Pancreas (tissue), 10 donors: ENCODE data around the gene MAD1L1. TPM values are rescaled to one million over a fixed set of nuclear protein-coding genes. Genes with fewer than 3 reads are reported as not detected.
A peak's percentile ranks its signal among the peaks of the same experiment; 100 is the strongest.

Source experiments
- ATAC-seq, 4 donors: fragments of 200-7000 bp; cut with Tn5 transposase; one replicate each; pipeline versions ENCODE4 v1.8.0 to v1.9.1; 2020; ENCODE audit warnings: mild to moderate bottlenecking in 4 of 4, moderate library complexity in 4 of 4
- DNase-seq, 6 donors: peaks; one replicate each; pipeline ENCODE4 v3.0.0-alpha.2; 2020
- FAIRE-seq: peaks from 2 replicates; lab custom pipeline; 2012; peaks lifted over from hg19 to GRCh38; lab: Jason Lieb, UNC
- H3K27ac ChIP-seq, 4 donors: fragments of 200-600 bp; sonication (generic); 1 replicate in 3 of 4; 2 replicates in 1 of 4; pipeline versions ENCODE4 v1.5.0 to v1.8.0; 2020
- H3K27me3 ChIP-seq, 4 donors: fragments of 200-600 bp; one replicate each; pipeline ENCODE4 v1.8.0; 2021
- H3K36me3 ChIP-seq, 3 donors: fragments of 200-600 bp; sonication (generic) in 1 of 3; one replicate each; pipeline versions ENCODE4 v1.5.0 to v1.8.0; 2020 to 2021
- H3K4me1 ChIP-seq, 3 donors: fragments of 200-600 bp; one replicate each; pipeline ENCODE4 v1.8.0; 2021
- H3K4me3 ChIP-seq, 4 donors: fragments of 200-600 bp; sonication (generic) in 2 of 4; one replicate each; pipeline versions ENCODE4 v1.5.0 to v1.8.0; 2020 to 2021
- H3K9me3 ChIP-seq, 4 donors: fragments of 200-600 bp; one replicate each; pipeline ENCODE4 v1.8.0; 2021
- CTCF ChIP-seq, 4 donors: fragments of 200-600 bp; sonication (generic) in 3 of 4; IDR thresholded peaks; one replicate each; pipeline versions ENCODE4 v1.5.0 to v1.8.0; 2021; ENCODE audit warnings: antibody characterized with exemption in 4 of 4
- WGBS, 2 donors: extraction: QIAGEN DNeasy Blood & Tissue Kit; methylation state at CpG; one replicate each; pipeline ENCODE4 v1.1.7; 2013; 5-methylcytosine and 5-hydroxymethylcytosine counted together
- intact Hi-C, 3 donors: fragments of 100-400 bp; cut with DNase I; formaldehyde crosslinking; loops; one replicate each; pipeline versions ENCODE4 v1.11.1 to v1.14.2; 2022
- polyA plus RNA-seq, 2 donors: library from polyadenylated mRNA; stranded (reverse); fragments of 200-250 nt; gene quantifications; one replicate each; pipeline ENCODE4 v1.2.3, GENCODE V29; 2013
- total RNA-seq, 6 donors: library from RNA; stranded (reverse); fragmentation: NEBNext Ultra II Directional in 4 of 6; extraction: Animal tissue kit (Norgen Biotek cat#: 25700) in 4 of 6; gene quantifications; one replicate each; pipeline versions ENCODE4 v1.2.1 to v1.2.4, GENCODE V29; 2021 to 2023
- donor health status: healthy with polysubstance abuse.
- donor health status: DM: no; HTN: no; CAD: no; lungs with moderate emphysema.
- donor health status: DM: no; HTN: no; CAD: no.
- donor health status: control.
- donor health status: control.
- donor health status: Bipolar disorder and iron deficiency.
- donor health status: DM: yes; HTN: yes; CAD: no.
- donor health status: DM: no; HTN: no; CAD: no.
- donor health status: DM: no; HTN: no; CAD: no.
- donor health status: DM: yes; HTN: yes; CAD: no.

The MAD1L1 gene
- total and polyA plus RNA-seq, 8 donors: 9.8 to 28.2 (median 11.9) TPM

- Histone ChIP-seq H3K4me3 (no peak overlapping the region), H3K27me3 (no peaks in the 10 kb centered on the region), H3K36me3 (no peaks in the 10 kb centered on the region), H3K9me3 (no peaks in the 10 kb centered on the region), H3K27ac (no peak overlapping the region), H3K4me1 (no peaks in the 10 kb centered on the region)
- FAIRE-seq (no peak), ATAC-seq (peak in 1 of 4 donors; percentile 19), DNase-seq (peak in 2 of 6 donors; percentile 9 to 46)
- TF ChIP-seq CTCF (IDR thresholded peaks at IDR 0.05): no peak
- WGBS, 2 donors: 84 to 88% methylated on average over 17 of the region's 17 CpGs
- intact Hi-C loops: no loop called here
These were observed 94.5 kb downstream of the MAD1L1 start for GRCh38 chr7:2138146-2138765.

GRCh38 chr7:2134740-2135139 is 98.0 kb downstream of the MAD1L1 start:
- intact Hi-C loops: no loop called here
- no peaks in the 10 kb centered on the region for H3K36me3 ChIP-seq
- no peak for TF ChIP-seq CTCF (IDR thresholded peaks at IDR 0.05)
- no peaks in the 10 kb centered on the region for H3K9me3 ChIP-seq
- no peaks in the 10 kb centered on the region for H3K27me3 ChIP-seq
- no peak overlapping the region for H3K4me3 ChIP-seq
- H3K27ac ChIP-seq: no peak overlapping the region
- FAIRE-seq: no peak
- DNase-seq: peak in 1 of 6 donors; percentile 10
- no peaks in the 10 kb centered on the region for H3K4me1 ChIP-seq
- no peak for ATAC-seq
- 92 to 93% methylated on average over 5 of the region's 5 CpGs for WGBS, 2 donors

GRCh38 chr7:2132243-2132642 is 100.5 kb downstream of the MAD1L1 start:
- intact Hi-C loops: no loop called here
- 91 to 97% methylated on average over 33 of the region's 33 CpGs for WGBS, 2 donors
- no peak for ATAC-seq

DNA sequence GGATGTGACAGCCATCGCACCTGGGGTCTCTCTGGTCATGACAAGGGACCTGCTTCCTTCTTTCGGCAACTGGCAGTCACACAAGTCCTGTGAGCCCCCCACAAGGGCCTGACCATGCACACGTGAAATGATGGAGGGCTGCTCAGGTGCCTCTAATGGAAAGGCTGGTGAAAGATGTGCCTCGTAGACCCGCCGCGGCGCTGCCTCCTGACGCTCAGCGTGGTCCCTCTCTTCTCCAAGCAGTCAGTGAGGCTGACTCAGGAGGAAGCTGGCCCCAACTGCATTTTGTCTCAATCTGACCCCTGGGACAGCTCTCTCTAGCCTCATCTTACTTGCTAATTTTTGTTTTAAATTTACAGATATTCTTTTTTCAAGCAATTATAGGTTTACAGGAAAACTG is 100.9 kb downstream of the MAD1L1 start:
- intact Hi-C loops: no loop called here
- no peaks in the 10 kb centered on the region for H3K36me3 ChIP-seq
- H3K27me3 ChIP-seq: no peaks in the 10 kb centered on the region
- WGBS, 2 donors: 89 to 98% methylated on average over 10 of the region's 10 CpGs
- H3K9me3 ChIP-seq: no peaks in the 10 kb centered on the region
- H3K4me3 ChIP-seq: no peak overlapping the region
- no peak for TF ChIP-seq CTCF (IDR thresholded peaks at IDR 0.05)
- no peak for FAIRE-seq
- no peaks in the 10 kb centered on the region for H3K4me1 ChIP-seq
- no peak overlapping the region for H3K27ac ChIP-seq
- ATAC-seq: no peak
- DNase-seq: no peak

More at GRCh38 chr7:2132243-2132642, 100.5 kb downstream of the MAD1L1 start:
- no peak for TF ChIP-seq CTCF (IDR thresholded peaks at IDR 0.05)
- H3K27me3 ChIP-seq: no peaks in the 10 kb centered on the region
- H3K9me3 ChIP-seq: no peaks in the 10 kb centered on the region
- FAIRE-seq (no peak), DNase-seq (peak in 1 of 6 donors; percentile 9)
- H3K4me1 ChIP-seq: no peaks in the 10 kb centered on the region
- H3K27ac ChIP-seq: no peak overlapping the region
- no peaks in the 10 kb centered on the region for H3K36me3 ChIP-seq
- H3K4me3 ChIP-seq: no peak overlapping the region

GRCh38 chr7:2131341-2131740 is 101.4 kb downstream of the MAD1L1 start:
- H3K4me3 ChIP-seq: no peak overlapping the region
- no peaks in the 10 kb centered on the region for H3K36me3 ChIP-seq
- no peaks in the 10 kb centered on the region for H3K9me3 ChIP-seq
- WGBS, 2 donors: 94 to 95% methylated on average over 8 of the region's 8 CpGs
- no peak for ATAC-seq
- H3K4me1 ChIP-seq: no peaks in the 10 kb centered on the region
- no peak for TF ChIP-seq CTCF (IDR thresholded peaks at IDR 0.05)
- intact Hi-C loops: no loop called here
- DNase-seq: no peak
- no peak overlapping the region for H3K27ac ChIP-seq
- no peak for FAIRE-seq
- H3K27me3 ChIP-seq: no peaks in the 10 kb centered on the region
